A549 (cell line): ENCODE results near the gene FBXO2.

Experiments
- CBX8 ChIP-seq: fragments of 200-600 bp; sonication (generic); IDR thresholded peaks from 2 replicates; pipeline ENCODE4 v1.6.1; 2016
- HOXB13 ChIP-seq: fragments of 250-450 bp; sonication (Bioruptor Pico); IDR thresholded peaks from 2 replicates; pipeline ENCODE4 v1.5.0; 2020; ENCODE audit warnings: low read depth, mild to moderate bottlenecking, moderate library complexity
- MAZ ChIP-seq: fragments of 150-350 bp; IDR thresholded peaks from 2 replicates; pipeline ENCODE4 v1.6.1; 2014; ENCODE audit warnings: antibody characterized with exemption, low read depth, low read length, borderline replicate concordance
- POLR2A ChIP-seq: IDR thresholded peaks from 2 replicates; pipeline ENCODE4 v1.6.1; 2012; ENCODE audit warnings: mild to moderate bottlenecking, low read length
- POLR2AphosphoS2 ChIP-seq: conservative IDR thresholded peaks from 2 replicates; pipeline ENCODE4 v1.6.1; 2012; ENCODE audit warnings: low read length, improper control_type of control experiment, inconsistent platforms
- SMC3 ChIP-seq: fragments of >200 bp; sonication (Bioruptor Twin); formaldehyde crosslinking; IDR thresholded peaks from 3 replicates; pipeline ENCODE4 v1.6.1; 2018; ENCODE audit warnings: inconsistent platforms
- TF ChIP-seq, protein P1 (sequence below): fragments of >200 bp; sonication (Bioruptor Twin); formaldehyde crosslinking; IDR thresholded peaks from 3 replicates; pipeline ENCODE4 v1.5.1; 2016
- TF ChIP-seq, protein P2 (sequence below): fragments of 200-600 bp; sonication (generic); IDR thresholded peaks from 2 replicates; pipeline ENCODE4 v1.6.1; 2016; ENCODE audit warnings: antibody characterized with exemption, mild to moderate bottlenecking, moderate library complexity

DNA sequence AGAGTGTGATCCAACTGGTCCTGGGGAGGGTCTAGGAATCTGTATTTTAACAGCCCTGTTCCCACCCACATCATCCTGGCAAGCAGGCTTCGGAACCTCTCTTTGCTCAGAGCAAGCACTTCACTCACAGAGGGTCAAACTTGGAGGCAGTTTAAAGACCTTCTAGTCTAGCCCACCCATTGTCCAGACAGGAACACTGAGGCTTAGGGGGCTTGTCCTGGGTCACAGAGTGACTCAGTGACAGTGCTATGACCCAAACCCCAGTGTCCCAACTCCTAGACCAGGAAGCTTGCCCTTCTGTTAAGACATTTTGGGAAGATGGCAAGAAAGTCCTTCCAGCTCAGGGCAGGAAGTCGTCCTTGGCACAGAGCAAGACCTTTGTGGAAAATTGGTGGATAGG is 36.5 kb downstream of the FBXO2 start:
- no peak for TF ChIP-seq POLR2AphosphoS2
- TF ChIP-seq MAZ = no peak
- TF ChIP-seq, protein P1, sequence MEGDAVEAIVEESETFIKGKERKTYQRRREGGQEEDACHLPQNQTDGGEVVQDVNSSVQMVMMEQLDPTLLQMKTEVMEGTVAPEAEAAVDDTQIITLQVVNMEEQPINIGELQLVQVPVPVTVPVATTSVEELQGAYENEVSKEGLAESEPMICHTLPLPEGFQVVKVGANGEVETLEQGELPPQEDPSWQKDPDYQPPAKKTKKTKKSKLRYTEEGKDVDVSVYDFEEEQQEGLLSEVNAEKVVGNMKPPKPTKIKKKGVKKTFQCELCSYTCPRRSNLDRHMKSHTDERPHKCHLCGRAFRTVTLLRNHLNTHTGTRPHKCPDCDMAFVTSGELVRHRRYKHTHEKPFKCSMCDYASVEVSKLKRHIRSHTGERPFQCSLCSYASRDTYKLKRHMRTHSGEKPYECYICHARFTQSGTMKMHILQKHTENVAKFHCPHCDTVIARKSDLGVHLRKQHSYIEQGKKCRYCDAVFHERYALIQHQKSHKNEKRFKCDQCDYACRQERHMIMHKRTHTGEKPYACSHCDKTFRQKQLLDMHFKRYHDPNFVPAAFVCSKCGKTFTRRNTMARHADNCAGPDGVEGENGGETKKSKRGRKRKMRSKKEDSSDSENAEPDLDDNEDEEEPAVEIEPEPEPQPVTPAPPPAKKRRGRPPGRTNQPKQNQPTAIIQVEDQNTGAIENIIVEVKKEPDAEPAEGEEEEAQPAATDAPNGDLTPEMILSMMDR = no peak
- no peak for TF ChIP-seq POLR2A
- TF ChIP-seq CBX8 = no peak
- no peak for TF ChIP-seq HOXB13 (CRISPR knock-in tag)
- TF ChIP-seq, protein P2, sequence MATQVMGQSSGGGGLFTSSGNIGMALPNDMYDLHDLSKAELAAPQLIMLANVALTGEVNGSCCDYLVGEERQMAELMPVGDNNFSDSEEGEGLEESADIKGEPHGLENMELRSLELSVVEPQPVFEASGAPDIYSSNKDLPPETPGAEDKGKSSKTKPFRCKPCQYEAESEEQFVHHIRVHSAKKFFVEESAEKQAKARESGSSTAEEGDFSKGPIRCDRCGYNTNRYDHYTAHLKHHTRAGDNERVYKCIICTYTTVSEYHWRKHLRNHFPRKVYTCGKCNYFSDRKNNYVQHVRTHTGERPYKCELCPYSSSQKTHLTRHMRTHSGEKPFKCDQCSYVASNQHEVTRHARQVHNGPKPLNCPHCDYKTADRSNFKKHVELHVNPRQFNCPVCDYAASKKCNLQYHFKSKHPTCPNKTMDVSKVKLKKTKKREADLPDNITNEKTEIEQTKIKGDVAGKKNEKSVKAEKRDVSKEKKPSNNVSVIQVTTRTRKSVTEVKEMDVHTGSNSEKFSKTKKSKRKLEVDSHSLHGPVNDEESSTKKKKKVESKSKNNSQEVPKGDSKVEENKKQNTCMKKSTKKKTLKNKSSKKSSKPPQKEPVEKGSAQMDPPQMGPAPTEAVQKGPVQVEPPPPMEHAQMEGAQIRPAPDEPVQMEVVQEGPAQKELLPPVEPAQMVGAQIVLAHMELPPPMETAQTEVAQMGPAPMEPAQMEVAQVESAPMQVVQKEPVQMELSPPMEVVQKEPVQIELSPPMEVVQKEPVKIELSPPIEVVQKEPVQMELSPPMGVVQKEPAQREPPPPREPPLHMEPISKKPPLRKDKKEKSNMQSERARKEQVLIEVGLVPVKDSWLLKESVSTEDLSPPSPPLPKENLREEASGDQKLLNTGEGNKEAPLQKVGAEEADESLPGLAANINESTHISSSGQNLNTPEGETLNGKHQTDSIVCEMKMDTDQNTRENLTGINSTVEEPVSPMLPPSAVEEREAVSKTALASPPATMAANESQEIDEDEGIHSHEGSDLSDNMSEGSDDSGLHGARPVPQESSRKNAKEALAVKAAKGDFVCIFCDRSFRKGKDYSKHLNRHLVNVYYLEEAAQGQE = no peak
- TF ChIP-seq SMC3 = no peak
